Choroid plexus epithelial cell (primary cell): Measurements from ENCODE around the gene NOXRED1.

Source experiments
- DNase-seq: peaks from one replicate; pipeline ENCODE4 v3.0.0-alpha.2; 2010; ENCODE audit warnings: low read depth
- H3K4me3 ChIP-seq: 2 replicates; pipeline ENCODE4 v1.5.1; 2011; ENCODE audit warnings: low read depth, mild to moderate bottlenecking, control low read depth, low read length, moderate library complexity
- CTCF ChIP-seq: conservative IDR thresholded peaks from 2 replicates; pipeline ENCODE4 v1.5.1; 2011; ENCODE audit warnings: low read depth, mild to moderate bottlenecking, control low read depth, inconsistent platforms, low read length, moderate library complexity

NOXRED1 gene

DNA sequence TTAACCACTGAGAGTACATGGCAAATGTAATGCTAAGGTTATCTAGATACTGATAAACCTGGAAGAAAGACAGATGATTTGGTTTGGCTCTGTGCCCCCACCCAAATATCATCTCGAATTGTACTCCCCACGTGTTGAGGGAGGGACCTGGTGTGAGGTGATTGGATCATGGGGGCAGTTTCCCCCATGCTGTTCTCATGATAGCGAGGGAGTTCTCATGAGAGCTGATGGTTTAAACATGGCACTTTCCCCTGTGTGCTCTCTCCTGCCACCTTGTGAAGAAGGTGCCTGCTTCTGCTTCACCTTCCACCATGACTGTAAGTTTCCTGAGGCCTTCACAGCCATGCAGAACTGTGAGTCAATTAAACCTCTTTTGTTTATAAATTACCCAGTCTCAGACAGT lies 14.2 kb downstream of the NOXRED1 start:
- TF ChIP-seq CTCF = peak; percentile 60
- H3K4me3 ChIP-seq = no peak overlapping the region
- DNase-seq = peak; percentile 52

DNA sequence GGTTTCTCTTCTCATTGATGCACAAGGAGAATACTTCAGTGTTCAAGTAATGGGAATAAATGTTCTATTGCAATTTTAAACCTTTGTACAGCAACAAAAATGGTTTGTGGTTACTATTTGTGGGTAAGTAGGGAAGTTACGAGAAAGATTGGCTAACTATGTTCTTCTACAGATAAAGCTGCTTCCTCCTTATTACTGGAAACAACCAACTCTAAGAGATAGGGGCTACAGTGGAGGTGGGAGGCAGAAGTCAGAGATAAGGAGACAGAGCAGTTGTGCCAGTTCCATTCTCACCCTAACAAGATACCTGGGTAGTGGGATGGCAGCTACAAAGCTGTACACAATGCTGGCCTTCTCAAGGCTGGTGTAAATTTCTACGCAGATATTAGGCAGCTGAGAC lies 16.2 kb downstream of the NOXRED1 start:
- TF ChIP-seq CTCF = no peak
- DNase-seq = peak; percentile 18
- H3K4me3 ChIP-seq = no peak overlapping the region

DNA sequence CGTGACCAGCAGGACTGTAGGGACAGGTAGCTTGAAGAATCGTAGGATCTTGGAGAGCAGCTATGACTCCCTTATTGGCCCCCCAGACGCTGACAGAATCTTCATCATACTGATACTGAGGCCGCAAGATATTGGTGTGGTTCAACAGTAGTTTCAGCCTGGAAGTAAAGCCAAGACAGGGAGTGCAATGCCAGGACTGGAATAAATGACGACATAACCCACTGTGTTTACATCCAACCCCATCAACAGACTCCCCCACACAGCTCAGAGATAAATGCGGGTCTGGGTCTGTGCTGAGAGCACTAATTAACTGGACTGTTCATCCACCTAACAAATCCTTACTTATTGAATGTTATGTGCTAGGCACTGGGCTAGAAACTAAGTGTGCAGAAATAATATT lies 16.6 kb downstream of the NOXRED1 start:
- no peak overlapping the region for H3K4me3 ChIP-seq
- no peak for TF ChIP-seq CTCF
- DNase-seq = no peak

GRCh38 chr14:77406086-77406485 lies 17.2 kb downstream of the NOXRED1 start:
- peak; percentile 10 for DNase-seq
- TF ChIP-seq CTCF = no peak
- H3K4me3 ChIP-seq = no peak overlapping the region

GRCh38 chr14:77403768-77404167 lies 19.6 kb downstream of the NOXRED1 start:
- TF ChIP-seq CTCF = no peak
- no peak for DNase-seq

GRCh38 chr14:77400216-77400615 lies 23.1 kb downstream of the NOXRED1 start:
- DNase-seq = no peak
- TF ChIP-seq CTCF = no peak

More at GRCh38 chr14:77403768-77404167, 19.6 kb downstream of the NOXRED1 start:
- no peak overlapping the region for H3K4me3 ChIP-seq

DNA sequence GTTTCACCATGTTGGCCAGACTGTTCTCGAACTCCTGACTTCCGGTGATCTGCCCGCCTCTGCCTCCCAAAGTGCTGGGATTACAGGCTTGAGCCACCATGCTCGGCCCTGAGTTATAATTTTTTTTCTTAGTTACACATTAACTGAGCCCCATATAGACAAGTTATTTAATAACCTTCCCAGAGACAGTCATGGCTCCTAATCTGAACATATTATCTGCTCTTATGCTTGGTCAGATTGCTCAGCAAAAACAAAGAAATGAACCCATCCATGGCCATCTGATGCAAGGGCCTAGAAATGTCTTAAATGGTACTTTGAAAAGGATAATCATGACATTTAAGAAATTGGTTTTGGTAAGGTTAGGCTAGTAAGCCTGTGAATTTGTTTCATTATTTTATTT lies 33.1 kb downstream of the NOXRED1 start:
- DNase-seq = no peak
- no peak overlapping the region for H3K4me3 ChIP-seq
- no peak for TF ChIP-seq CTCF

More at GRCh38 chr14:77400216-77400615, 23.1 kb downstream of the NOXRED1 start:
- no peak overlapping the region for H3K4me3 ChIP-seq
